ENCODE results near the gene LEUTX. TPM values are rescaled to one million over a fixed set of nuclear protein-coding genes. Genes with fewer than 3 reads are reported as not detected.

Gene LEUTX
- polyA plus RNA-seq, 1 of the 3 experiments (the other 2 are of a cell fraction) = not detected

DNA sequence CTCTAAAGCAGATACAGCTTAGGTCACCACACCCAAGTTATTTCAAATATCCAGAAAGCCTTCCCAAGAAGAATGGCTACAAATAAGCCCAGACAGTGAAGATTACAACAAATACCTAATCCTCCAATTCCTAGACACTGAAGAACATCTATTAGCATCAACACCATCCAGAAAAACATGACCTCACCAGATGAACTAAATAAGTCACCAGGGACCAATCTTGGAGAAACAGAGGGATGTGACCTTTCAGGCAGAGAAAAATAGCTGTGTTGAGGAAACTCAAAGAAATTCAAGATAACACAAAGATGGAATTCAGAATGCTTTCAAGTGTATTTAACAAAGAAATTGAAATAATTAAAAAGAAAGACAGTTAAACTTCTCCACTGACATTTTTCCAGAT is 25.9 kb upstream of the LEUTX start (continued):
- TF ChIP-seq, protein P1, sequence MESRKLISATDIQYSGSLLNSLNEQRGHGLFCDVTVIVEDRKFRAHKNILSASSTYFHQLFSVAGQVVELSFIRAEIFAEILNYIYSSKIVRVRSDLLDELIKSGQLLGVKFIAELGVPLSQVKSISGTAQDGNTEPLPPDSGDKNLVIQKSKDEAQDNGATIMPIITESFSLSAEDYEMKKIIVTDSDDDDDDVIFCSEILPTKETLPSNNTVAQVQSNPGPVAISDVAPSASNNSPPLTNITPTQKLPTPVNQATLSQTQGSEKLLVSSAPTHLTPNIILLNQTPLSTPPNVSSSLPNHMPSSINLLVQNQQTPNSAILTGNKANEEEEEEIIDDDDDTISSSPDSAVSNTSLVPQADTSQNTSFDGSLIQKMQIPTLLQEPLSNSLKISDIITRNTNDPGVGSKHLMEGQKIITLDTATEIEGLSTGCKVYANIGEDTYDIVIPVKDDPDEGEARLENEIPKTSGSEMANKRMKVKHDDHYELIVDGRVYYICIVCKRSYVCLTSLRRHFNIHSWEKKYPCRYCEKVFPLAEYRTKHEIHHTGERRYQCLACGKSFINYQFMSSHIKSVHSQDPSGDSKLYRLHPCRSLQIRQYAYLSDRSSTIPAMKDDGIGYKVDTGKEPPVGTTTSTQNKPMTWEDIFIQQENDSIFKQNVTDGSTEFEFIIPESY (IDR thresholded peaks at IDR 0.05; ENCODE audit: borderline replicate concordance, low read depth) = no peak
- no peak for TF ChIP-seq TEAD4 (IDR thresholded peaks at IDR 0.05; ENCODE audit: borderline replicate concordance, insufficient read depth)
- no peak for TF ChIP-seq SIN3A (IDR thresholded peaks at IDR 0.05; ENCODE audit: borderline replicate concordance, low read depth, low read length)
- no peak for TF ChIP-seq ELF1 (IDR thresholded peaks at IDR 0.05)
- TF ChIP-seq, protein P2, sequence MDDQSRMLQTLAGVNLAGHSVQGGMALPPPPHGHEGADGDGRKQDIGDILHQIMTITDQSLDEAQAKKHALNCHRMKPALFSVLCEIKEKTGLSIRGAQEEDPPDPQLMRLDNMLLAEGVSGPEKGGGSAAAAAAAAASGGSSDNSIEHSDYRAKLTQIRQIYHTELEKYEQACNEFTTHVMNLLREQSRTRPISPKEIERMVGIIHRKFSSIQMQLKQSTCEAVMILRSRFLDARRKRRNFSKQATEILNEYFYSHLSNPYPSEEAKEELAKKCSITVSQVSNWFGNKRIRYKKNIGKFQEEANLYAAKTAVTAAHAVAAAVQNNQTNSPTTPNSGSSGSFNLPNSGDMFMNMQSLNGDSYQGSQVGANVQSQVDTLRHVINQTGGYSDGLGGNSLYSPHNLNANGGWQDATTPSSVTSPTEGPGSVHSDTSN (IDR thresholded peaks at IDR 0.05) = no peak
- no peak for TF ChIP-seq GABPA (IDR thresholded peaks at IDR 0.05; ENCODE audit: low read depth)
- TF ChIP-seq MEF2A (IDR thresholded peaks at IDR 0.05; ENCODE audit: borderline replicate concordance, low read depth) = no peak
- no peak for TF ChIP-seq FOXJ3 (CRISPR knock-in tag; IDR thresholded peaks at IDR 0.05)

- H4K20me1 ChIP-seq (ENCODE audit: insufficient read depth) = no peaks in the 10 kb centered on the region
- no peak for TF ChIP-seq MXI1 (IDR thresholded peaks at IDR 0.05; ENCODE audit: low read depth, low read length)
- TF ChIP-seq, protein P1 (IDR thresholded peaks at IDR 0.05; ENCODE audit: borderline replicate concordance, low read depth) = no peak
- no peak for TF ChIP-seq GABPA (IDR thresholded peaks at IDR 0.05; ENCODE audit: low read depth)
- TF ChIP-seq EZH2phosphoT487 (IDR thresholded peaks at IDR 0.05; ENCODE audit: borderline replicate concordance, low read depth) = no peak
- TF ChIP-seq SMC3 (IDR thresholded peaks at IDR 0.05; ENCODE audit: low read depth, low read length) = no peak
- TF ChIP-seq ELF1 (IDR thresholded peaks at IDR 0.05) = no peak
- TF ChIP-seq MEF2A (IDR thresholded peaks at IDR 0.05; ENCODE audit: borderline replicate concordance, low read depth) = no peak
- no peak for TF ChIP-seq REST (IDR thresholded peaks at IDR 0.05; ENCODE audit: low read depth, low read length)
- TF ChIP-seq MAX (IDR thresholded peaks at IDR 0.05; ENCODE audit: low read depth) = no peak
- no peaks in the 10 kb centered on the region for H3K79me2 ChIP-seq (ENCODE audit: insufficient read depth)
- peaks cover 23% of the 10 kb centered on the region; the same call in 1 of the 2 replicates for H3K27me3 ChIP-seq (ENCODE audit: insufficient read depth)
- H2AFZ ChIP-seq (ENCODE audit: low read depth) = no peak overlapping the region
- WGBS (ENCODE audit: low lambda C conversion rate) = 1% methylated on average over 2 of the region's 2 CpGs
- H3K27ac ChIP-seq (ENCODE audit: low read depth in 2 of 2, low read length in 1 of 2) = no peak overlapping the region
- CTCF ChIA-PET = interaction anchor here (0.9 to 3.0 kb wide), 3 partner anchors 10 to 203 kb away, joined by 3 to 13 read pairs (median 6); no protein-coding TSS in a partner anchor
- no peak overlapping the region for H3K4me3 ChIP-seq (ENCODE audit: low read depth in 2 of 2, low read length in 1 of 2)
- H3K9me3 ChIP-seq = no peaks in the 10 kb centered on the region
- no peak overlapping the region for H3K4me2 ChIP-seq
- H3K4me1 ChIP-seq (ENCODE audit: control insufficient read depth in 1 of 2, insufficient read depth in 2 of 2, low read depth in 1 of 2, low read length in 1 of 2) = no peaks in the 10 kb centered on the region
- H3K9me2 ChIP-seq = no peaks in the 10 kb centered on the region
- POLR2A ChIA-PET = no interaction called here
- H3K36me3 ChIP-seq (replicated peaks in 1 of 2; ENCODE audit: control insufficient read depth in 1 of 2, insufficient read depth in 2 of 2, low read length in 1 of 2) = no peaks in the 10 kb centered on the region
- H3K9ac ChIP-seq = no peak overlapping the region
- no peaks in the 10 kb centered on the region for H3F3A ChIP-seq (replicated peaks; ENCODE audit: insufficient read depth)
- DNase-seq = no peak
These were observed 24.1 kb upstream of the LEUTX start for GRCh38 chr19:39754544-39754943.
